ENCODE results near the gene ABL2. TPM values are rescaled to one million over a fixed set of nuclear protein-coding genes. Genes with fewer than 3 reads are reported as not detected.

Gene ABL2
- total RNA-seq, 1 experiment from 2014 or later, result 27.9 TPM

DNA sequence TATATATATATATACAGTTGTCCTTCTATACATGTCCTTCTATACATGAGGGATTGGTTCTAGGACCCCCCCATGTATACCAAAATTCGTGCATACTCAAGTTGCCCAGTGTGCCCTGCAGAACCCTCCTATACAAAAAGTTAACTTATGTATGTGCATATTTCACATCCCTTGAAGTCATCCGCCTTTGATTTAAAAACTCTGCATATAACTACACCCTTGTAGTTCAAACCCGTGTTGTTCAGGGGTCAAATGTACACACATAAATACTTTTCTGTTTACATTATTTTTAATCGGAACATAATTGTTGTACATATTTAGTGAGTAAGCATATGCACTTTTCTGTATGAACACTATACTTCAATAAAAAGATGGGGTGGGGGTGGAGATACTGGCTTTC lies 7.7 kb upstream of the ABL2 start:
- Histone ChIP-seq H3K36me3 (ENCODE audit: insufficient read depth, low read length, poor library complexity, severe bottlenecking) (no peaks in the 10 kb centered on the region), H3K27me3 (replicated peaks; ENCODE audit: insufficient read depth, low read depth, low read length, poor library complexity) (no peaks in the 10 kb centered on the region), H3K27ac (ENCODE audit: low read depth, low read length, poor library complexity, severe bottlenecking) (no peak overlapping the region), H3K9me3 (ENCODE audit: low read depth, low read length, poor library complexity, severe bottlenecking) (no peaks in the 10 kb centered on the region), H3K4me3 (ENCODE audit: low read depth, low read length, poor library complexity, severe bottlenecking) (no peak overlapping the region), H3K4me1 (ENCODE audit: insufficient read depth, low read length, poor library complexity, severe bottlenecking) (no peaks in the 10 kb centered on the region)
- TF ChIP-seq, protein P1, sequence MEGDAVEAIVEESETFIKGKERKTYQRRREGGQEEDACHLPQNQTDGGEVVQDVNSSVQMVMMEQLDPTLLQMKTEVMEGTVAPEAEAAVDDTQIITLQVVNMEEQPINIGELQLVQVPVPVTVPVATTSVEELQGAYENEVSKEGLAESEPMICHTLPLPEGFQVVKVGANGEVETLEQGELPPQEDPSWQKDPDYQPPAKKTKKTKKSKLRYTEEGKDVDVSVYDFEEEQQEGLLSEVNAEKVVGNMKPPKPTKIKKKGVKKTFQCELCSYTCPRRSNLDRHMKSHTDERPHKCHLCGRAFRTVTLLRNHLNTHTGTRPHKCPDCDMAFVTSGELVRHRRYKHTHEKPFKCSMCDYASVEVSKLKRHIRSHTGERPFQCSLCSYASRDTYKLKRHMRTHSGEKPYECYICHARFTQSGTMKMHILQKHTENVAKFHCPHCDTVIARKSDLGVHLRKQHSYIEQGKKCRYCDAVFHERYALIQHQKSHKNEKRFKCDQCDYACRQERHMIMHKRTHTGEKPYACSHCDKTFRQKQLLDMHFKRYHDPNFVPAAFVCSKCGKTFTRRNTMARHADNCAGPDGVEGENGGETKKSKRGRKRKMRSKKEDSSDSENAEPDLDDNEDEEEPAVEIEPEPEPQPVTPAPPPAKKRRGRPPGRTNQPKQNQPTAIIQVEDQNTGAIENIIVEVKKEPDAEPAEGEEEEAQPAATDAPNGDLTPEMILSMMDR (conservative IDR thresholded peaks at IDR 0.05; ENCODE audit: low read depth, low read length), result no peak
- no peak for TF ChIP-seq EZH2 (IDR thresholded peaks at IDR 0.05; ENCODE audit: borderline replicate concordance, low read depth, low read length, poor library complexity, severe bottlenecking)
- intact Hi-C loops (cut with micrococcal nuclease; ENCODE audit: unreplicated experiment), result no loop called here
- ChIA-PET POLR2A (ENCODE audit: low non-redundant PET) (no interaction called here), CTCF (no interaction called here)
- DNase-seq (ENCODE audit: low spot score), result no peak
- no TSS peak for BruUV-seq (replicated peaks)

DNA sequence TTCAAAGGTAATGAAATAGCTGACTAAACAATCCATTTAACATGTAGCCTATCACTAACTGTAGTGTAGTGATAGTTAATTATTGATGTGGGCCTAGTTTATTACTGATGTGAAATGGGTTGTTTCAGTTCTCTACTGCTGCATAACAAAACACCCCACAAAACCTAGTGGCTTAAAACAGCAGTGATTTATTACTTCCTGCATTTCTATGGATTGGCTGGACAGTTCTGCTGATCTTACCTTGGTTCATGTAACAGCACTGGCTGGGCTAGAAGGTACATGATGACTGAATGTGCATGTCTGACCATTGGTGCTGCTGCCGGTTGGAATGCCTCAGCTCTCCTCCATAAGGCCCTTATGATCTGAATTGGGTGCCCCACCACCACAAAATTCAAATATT lies 5.4 kb upstream of the ABL2 start:
- no peaks in the 10 kb centered on the region for H3K9me3 ChIP-seq (ENCODE audit: low read depth, low read length, poor library complexity, severe bottlenecking)
- no peak for TF ChIP-seq EZH2 (IDR thresholded peaks at IDR 0.05; ENCODE audit: borderline replicate concordance, low read depth, low read length, poor library complexity, severe bottlenecking)
- TF ChIP-seq, protein P1 (conservative IDR thresholded peaks at IDR 0.05; ENCODE audit: low read depth, low read length), result no peak
- no peak for DNase-seq (ENCODE audit: low spot score)
- no peak overlapping the region for H3K4me3 ChIP-seq (ENCODE audit: low read depth, low read length, poor library complexity, severe bottlenecking)
- CTCF ChIA-PET, result no interaction called here
- no peaks in the 10 kb centered on the region for H3K36me3 ChIP-seq (ENCODE audit: insufficient read depth, low read length, poor library complexity, severe bottlenecking)
- H3K4me1 ChIP-seq (ENCODE audit: insufficient read depth, low read length, poor library complexity, severe bottlenecking), result peaks cover 4% of the 10 kb centered on the region
- intact Hi-C loops (cut with micrococcal nuclease; ENCODE audit: unreplicated experiment), result no loop called here
- no peak overlapping the region for H3K27ac ChIP-seq (ENCODE audit: low read depth, low read length, poor library complexity, severe bottlenecking)
- H3K27me3 ChIP-seq (replicated peaks; ENCODE audit: insufficient read depth, low read depth, low read length, poor library complexity), result no peaks in the 10 kb centered on the region
- no TSS peak for BruUV-seq (replicated peaks)
- POLR2A ChIA-PET (ENCODE audit: low non-redundant PET), result no interaction called here

DNA sequence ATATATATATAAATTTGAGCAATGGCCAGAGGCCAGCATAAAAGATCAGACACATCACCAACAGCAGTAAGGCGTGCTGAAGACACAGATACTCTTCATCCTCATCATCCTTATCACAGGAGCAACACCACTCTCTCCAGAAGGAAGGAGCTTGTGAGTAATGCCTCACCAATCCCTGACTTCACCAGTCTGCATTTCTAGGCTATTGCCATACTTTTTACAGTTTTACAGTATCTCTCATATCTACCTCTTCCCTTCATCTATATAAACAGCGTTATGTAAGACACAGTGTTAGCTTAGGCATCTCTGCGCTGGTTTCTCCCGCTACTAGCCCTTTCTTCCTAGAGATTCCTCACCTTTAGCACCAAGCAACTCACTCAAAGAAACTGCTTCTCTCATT lies 2.4 kb upstream of the ABL2 start:
- Histone ChIP-seq H3K27ac (ENCODE audit: low read depth, low read length, poor library complexity, severe bottlenecking) (no peak overlapping the region), H3K27me3 (replicated peaks; ENCODE audit: insufficient read depth, low read depth, low read length, poor library complexity) (no peaks in the 10 kb centered on the region), H3K36me3 (ENCODE audit: insufficient read depth, low read length, poor library complexity, severe bottlenecking) (no peaks in the 10 kb centered on the region), H3K9me3 (ENCODE audit: low read depth, low read length, poor library complexity, severe bottlenecking) (no peaks in the 10 kb centered on the region), H3K4me3 (ENCODE audit: low read depth, low read length, poor library complexity, severe bottlenecking) (no peak overlapping the region), H3K4me1 (ENCODE audit: insufficient read depth, low read length, poor library complexity, severe bottlenecking) (peaks cover 4% of the 10 kb centered on the region)
- no peak for DNase-seq (ENCODE audit: low spot score)
- ChIA-PET POLR2A (ENCODE audit: low non-redundant PET) (no interaction called here), CTCF (no interaction called here)
- intact Hi-C loops (cut with micrococcal nuclease; ENCODE audit: unreplicated experiment), result no loop called here
- TF ChIP-seq, protein P1 (conservative IDR thresholded peaks at IDR 0.05; ENCODE audit: low read depth, low read length), result no peak
- no peak for TF ChIP-seq EZH2 (IDR thresholded peaks at IDR 0.05; ENCODE audit: borderline replicate concordance, low read depth, low read length, poor library complexity, severe bottlenecking)
- BruUV-seq (replicated peaks), result no TSS peak

Measured in A673 (cell line).